ENCODE measurements around the gene PCBD1.
A peak's percentile ranks its signal among the peaks of the same experiment; 100 is the strongest.

PCBD1 gene

GRCh38 chr10:70901276-70901878 is 13.0 kb upstream of the PCBD1 start:
- no peak for DNase-seq

- no peak for DNase-seq
Observed at GRCh38 chr10:70899096-70899495, 10.7 kb upstream of the PCBD1 start.

DNA sequence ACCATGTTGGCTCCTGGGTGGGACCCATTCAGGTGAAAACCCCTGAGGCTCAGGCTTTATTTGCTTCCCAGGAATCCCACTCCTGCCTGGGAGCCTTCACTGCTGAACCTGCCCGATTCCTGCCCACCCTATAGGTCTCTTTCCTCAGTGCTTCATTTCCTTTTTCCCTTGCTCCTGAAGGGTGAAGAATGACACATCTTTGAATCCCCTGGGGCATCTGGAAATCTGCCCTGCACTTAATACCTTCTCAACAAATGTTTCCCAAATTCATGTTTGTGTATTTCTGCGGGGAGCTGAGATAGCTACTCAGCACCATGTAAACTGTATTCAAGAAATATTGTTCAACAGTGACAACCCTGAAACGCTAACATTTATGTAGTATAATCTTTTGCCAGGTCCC is 10.3 kb upstream of the PCBD1 start:
- DNase-seq: no peak

- DNase-seq: no peak
Observed at GRCh38 chr10:70896551-70896950, 8.2 kb upstream of the PCBD1 start.

GRCh38 chr10:70894416-70894815 is 6.1 kb upstream of the PCBD1 start:
- no peak for DNase-seq

- no peak for DNase-seq
Observed at GRCh38 chr10:70893227-70894006, 5.1 kb upstream of the PCBD1 start.

DNA sequence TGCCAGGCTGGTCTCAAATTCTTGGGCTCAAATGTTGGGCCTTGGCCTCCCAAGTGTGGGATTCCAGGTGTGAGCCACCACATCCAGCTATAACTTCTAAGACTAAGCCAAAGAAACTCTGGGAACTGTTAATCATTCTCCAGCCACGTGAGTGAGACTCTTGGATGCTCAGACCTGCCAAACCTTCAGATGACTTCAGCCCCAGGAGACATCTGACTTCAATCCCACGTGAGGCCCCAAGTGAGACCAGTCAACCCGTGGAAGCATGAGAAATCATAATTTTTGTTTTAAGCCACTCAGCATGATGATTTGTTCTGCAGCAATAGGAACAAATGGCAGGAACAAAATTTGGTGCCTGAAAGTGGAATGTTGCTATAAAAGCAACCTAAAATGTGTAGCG is 4.3 kb upstream of the PCBD1 start:
- DNase-seq: no peak

GRCh38 chr10:70891627-70892026 is 3.3 kb upstream of the PCBD1 start:
- DNase-seq: no peak

- DNase-seq: no peak
Observed at GRCh38 chr10:70890917-70891431, 2.6 kb upstream of the PCBD1 start.

GRCh38 chr10:70889291-70889690 is 926 bp upstream of the PCBD1 start:
- DNase-seq: no peak

- DNase-seq: no peak
Observed at GRCh38 chr10:70886921-70887665, 1.3 kb downstream of the PCBD1 start.

DNA sequence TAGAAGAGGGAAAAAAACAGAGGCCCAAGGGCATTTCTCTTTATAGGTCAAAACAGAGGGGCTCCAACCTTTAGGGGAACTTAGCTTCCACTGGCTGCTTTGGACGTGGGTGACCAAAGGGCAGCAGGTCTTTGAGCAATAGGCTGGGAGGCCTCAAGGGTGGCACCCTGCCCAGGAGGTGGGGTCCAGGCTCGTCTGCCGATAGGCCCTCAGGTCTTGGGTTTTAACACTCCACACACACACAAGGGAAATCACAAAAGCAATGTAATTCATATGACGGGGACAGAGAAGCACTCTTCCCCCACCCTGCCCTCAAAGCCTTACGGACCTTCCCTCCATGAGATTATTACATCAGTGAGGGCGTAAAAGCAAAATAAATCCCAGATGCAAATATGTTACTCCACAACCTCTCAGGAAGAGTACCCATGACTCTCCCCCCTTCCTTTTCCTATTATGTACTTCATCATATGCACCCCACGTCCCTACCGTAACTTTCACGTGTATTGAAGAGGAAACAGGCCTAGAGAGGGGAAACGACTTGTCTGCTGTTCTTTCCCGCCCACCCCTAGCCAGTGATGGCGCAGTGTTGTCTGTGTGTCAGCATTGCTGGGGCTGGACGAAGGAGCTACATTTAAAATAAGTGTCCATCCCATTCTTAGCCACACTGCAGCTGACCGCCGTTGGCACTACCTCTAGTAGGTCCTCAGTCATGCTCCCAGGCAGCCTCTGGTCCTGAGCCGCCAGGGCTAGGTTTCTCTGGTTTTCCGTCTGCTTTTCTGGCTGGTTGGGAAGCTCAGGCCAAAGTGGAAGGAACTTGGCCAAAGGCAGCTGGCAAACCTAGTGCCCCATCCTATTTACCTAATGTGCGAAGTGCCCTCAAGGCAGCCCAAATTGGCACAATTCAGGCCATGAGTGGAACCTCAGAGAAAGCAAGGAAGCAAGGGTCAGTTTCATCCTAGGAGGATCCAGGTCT is 2.1 kb downstream of the PCBD1 start:
- DNase-seq: no peak

GRCh38 chr10:70885481-70885880 is 2.9 kb downstream of the PCBD1 start:
- no peak for DNase-seq

- DNase-seq: no peak
Observed at GRCh38 chr10:70884741-70885140, 3.6 kb downstream of the PCBD1 start.

DNA sequence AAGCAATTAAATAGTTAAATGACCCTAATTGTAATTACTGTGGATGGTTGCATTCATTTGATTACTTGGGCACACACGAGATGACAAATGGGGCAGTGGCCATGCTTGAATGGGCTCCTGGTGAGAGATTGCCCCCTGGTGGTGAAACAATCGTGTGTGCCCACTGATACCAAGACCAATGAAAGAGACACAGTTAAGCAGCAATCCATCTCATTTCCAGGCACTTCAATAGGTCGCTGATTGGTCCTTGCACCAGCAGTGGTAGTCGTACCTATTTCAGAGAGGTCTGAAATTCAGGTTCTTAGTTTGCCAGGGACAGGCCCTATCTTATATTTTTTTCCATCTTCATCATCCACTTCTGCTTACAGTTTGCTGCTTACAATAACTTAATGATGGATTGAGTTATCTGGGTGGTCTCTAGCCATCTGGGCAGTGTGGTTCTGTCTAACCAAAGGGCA is 8.3 kb downstream of the PCBD1 start:
- DNase-seq: peak; percentile 28

- no peak for DNase-seq
Observed at GRCh38 chr10:70879207-70879606, 9.2 kb downstream of the PCBD1 start.

DNA sequence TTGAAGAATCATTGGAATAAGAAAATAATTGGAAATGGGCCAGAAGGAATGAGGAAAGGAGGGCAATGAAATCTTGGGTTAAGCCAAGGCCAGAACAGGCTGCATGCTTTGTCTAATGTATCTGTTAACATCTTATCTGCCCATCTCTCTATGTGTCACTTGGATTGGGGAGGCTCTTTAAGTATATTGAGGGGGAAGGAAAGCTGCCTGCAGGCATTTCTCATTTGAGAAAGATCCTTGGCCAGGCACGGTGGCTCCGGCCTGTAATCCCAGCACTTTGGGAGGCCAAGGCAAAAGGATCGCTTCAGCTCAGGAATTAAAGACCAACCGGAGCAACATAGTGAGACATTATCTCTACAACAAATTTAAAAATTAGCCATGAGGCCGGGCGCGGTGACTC is 14.3 kb downstream of the PCBD1 start:
- DNase-seq: no peak

- DNase-seq: no peak
Observed at GRCh38 chr10:70872291-70872690, 16.1 kb downstream of the PCBD1 start.

GRCh38 chr10:70866424-70866823 is 21.9 kb downstream of the PCBD1 start:
- DNase-seq: no peak

- DNase-seq: no peak
Observed at GRCh38 chr10:70864935-70865334, 23.4 kb downstream of the PCBD1 start.

DNA sequence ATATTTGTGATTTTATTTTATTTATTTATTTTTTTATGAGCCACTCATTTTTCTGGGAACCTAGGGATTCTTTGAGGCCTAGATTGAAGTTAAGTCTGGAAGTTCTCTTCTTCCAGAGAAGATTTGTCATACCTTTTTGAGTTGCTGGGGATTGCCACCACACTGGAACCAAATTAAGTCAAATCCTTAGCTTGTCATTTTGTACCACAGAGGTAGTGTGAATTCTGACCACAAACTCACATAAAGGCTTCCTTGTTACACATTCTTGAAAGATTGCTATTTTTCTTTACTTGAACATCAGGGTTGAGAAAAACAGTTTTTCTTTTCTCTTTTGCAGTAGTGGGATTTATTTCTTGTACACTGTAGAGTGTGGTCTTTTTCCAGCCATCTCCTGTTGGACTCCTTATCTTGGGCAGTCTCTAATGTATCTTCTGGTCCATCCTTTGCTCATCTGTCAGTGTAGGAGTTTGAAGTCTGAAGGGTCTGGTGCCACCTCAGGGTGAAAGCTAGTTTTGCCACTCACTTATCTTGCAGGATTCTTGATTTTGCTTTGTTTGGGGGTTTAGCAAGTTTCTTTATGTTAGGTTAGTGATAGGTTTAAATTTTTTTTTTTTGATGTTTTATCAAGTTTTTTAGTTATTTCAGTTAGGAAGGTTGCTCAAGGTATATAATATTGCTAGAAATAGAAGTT is 24.8 kb downstream of the PCBD1 start:
- no peak for DNase-seq

All from DMS79 (cell line).